GM18502 (cell line): ENCODE results near the gene RPS6KA2.

Source experiments
- ATAC-seq: cut with Tn5 transposase; IDR thresholded peaks from one replicate; pipeline ENCODE4 v1.9.1; 2021; ENCODE audit warnings: mild to moderate bottlenecking; ENCODE audit not compliant: unreplicated experiment, poor library complexity

RPS6KA2 gene

DNA sequence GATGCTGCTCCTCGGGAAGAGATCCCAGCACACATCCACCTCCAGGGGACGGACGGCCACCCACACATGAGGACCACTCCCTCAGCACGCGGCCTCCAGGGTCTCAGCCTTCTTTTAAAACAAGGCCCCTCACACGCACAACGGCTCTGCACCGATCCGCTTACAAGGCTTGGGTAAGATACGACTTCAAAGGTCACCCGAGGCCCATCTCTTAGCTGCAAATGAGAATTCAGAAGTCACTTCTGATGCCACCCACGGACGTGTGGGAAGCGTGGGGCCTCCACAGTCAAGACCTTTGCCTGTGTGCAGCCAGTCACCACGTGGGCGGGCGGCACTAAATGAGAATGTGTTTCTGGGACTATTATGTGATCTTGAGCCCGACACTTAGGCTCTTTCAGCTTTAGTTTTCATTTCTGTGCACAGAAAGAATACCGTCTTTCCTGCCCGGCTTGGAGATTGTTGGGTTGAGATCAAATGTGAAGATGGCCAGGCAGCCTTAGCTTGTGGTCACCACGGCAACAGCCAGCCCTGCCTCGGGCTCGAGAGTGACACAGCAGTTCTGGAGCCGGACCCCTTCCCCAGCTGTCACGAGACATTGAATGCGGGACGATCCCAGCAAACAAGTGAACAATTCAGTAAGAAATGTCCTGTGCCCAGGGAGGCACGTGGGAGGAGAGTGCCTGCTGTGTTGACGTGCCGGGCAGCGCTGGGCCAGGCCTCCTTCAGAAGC is 132.1 kb downstream of the RPS6KA2 start:
- no peak for ATAC-seq

DNA sequence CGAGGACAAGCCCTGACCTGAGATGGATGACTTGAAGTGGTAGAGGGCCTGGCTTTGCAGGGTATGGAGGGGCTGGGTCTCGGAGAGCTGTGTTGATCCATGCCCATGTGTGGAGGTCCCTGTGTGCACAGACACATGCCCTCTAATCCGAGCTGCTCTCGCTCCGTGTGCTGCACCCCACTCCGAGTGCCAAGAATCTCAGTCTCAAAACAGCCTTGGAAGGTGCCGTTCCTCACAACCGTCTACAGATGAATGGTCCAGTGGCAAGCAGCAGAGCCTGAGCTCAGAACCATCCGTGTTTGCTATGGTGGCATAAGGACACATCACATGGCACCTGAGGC is 133.0 kb downstream of the RPS6KA2 start:
- no peak for ATAC-seq

DNA sequence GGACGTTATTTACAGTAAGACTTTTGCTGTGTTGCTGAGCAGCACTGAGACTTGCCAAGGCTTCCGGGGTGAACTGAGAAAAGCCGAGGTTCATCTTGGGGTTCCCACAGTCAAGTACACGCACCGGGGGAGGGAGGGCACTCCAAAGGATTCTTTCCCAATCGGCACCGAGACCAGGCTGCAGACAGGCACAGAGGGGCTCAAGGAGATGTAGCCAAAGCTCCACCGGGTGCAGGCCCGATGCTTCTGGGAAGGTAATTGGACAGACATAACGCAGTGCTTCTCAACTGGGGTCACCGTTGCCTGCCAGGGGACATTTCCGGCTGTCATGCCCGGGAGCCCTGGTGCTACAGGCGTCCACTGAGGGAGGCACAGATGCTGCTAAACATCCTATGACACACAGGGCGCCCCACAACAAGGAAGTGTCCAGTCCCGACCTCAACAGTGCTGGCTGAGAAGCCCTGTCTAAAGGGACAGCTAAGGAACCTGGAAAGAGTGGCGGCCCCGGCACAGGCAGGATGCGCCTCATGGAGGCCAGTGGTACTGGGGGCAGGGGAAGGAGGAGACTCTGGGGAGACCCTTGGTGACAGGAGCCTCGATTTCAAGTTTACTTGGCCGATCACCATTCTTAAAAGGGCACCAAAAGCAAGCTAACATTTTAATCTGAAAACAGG is 133.5 kb downstream of the RPS6KA2 start:
- ATAC-seq: no peak

DNA sequence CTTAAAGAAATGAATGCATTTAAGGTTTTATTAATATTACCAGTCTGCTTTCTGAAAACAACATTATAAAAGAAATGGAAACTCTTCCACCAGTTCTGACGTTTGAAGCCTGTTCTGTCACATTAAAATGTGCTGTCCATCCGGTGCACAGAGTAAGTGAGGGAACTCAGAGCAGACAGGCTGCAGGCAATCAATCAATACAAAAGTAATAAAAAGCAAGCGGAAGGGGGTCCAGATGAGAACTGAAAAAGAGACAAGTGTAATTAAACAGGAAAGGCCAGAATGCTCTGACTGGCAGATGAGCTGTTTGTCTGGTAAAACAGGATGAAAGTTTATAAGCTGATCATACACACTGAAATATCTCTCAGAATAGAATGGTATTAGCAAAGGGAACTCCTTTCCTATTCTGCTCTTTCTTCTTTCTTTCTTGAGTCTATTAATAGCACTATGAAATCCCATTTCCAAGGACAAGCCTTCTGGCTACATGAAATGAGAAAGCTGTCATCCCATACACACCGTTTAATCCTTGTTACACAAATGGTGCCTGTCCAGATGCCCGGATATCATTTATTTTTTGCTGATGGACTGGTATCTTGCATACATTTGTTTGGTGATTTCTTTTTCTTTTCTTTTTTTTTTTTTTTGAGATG is 134.8 kb downstream of the RPS6KA2 start:
- ATAC-seq: no peak

DNA sequence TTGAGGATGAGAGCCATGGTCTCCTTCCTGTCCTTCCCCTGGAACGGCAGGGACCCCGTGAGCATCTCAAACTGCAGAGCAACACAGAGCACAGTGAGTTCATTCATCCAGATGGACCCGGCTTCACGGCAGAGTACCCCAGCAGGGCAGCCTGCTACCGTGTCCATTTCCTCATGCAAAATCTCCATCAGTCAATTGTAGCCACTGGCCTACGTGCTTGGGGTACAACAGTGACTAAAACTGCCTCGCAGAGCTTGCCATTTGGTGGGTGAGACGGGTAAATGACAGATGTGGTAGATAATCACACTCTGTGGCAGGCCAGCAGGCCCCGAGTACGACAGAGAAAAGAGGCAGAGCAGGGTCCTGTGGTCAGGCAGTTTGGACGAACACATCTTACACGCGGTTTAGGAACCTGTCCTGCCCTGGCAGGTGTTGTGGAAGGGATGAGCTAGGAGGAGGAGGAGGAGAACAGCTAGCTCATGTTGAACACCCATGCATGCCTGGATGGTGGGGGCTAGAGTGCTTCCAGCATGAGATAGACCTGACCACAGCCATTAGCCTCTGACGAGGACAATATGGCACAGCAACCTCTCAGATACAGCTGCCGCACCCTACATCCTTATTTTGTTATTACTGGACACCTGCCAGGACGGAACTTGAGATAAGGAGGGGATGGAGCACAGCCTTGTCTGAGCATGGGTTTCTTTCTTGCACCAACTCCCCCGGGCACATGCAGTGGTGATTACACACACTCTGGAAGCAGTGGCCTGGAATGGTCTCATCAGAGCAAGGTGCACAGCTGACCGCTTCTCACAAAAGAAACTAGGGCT is 136.2 kb downstream of the RPS6KA2 start:
- ATAC-seq: no peak

DNA sequence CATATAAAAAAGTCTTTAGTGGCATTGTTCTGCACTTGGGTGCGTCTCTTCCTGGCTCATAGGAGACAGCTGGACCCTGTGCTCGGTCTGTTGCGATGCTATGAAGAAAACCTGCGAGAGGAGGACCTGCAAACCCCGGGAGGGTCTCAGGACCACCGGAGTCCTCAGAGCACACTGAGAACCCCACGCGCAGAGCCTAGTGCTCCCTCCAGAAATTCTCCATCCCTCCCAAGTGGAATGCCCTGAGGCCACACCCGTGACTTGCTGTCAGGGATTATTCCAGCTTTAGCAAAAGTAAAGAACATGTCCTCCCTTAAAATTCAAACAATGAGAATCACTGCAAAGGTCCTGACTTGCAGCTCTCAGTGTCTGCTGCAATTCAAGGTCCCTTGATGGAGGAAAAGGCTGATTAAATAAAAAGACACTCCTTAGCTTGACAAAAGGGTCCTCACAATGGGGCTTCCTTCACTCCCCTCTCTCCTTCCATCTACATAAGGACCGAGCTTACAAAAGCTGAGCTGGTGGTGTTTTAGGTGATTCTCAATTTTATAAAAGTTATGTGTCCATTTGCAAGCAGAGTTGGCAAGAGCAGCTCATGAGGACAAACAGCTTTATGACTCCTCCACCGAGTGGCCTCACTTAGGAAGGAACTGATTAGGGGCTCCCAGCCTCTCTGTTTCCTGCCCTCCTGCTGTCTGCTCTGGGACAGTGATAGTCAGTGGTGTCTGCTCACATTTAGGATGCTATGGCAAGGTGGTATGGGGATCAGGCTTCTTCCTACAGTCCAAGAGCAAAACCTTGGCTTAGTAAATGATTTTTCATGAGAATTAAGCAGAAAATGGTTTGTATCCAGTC is 137.5 kb downstream of the RPS6KA2 start:
- no peak for ATAC-seq

DNA sequence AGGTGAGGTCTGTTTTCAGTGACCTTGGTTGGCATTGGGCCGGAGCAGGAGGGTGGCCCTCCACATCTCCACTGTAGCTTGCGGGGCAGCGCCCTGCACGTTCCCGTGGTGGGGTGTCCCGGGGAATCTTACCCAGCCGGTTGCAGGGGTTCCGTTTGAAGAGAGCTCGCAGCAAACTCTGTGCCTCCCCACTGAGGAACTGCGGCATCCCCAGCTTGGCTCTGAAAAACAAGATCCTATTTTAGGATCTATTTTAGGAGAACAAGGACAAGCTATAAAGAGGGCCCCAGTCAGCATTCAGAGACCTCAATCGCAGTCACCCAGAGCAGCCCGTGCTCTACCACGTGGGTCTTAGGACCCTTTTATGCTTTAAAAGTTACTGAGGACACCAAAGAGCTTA is 138.3 kb downstream of the RPS6KA2 start:
- no peak for ATAC-seq

DNA sequence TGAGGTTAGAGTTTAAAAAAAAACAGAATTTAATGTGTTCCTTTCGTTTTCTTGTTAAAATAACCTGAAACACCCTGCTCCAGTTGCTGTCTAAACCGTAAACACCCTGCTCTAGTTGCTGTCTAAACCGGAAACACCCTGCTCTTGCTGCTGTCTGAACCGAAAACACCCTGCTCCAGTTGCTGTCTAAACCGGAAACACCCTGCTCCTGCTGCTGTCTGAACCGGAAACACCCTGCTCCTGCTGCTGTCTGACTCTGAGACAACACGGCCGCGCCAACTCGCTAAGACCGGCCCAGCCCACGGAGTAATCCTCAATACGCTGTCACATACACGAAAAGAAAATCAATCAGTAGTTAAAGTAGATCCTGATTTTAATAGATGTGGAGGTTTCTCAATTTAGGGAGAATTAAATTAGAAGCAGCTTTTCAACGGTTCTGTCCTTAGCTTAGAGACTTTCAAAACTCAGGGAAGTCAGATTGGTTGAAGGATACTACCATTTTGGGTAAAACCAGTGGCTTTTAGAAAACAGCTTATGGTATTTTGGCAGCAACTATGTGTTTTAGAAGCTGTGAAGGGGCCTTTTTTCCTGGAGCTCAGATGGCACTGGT is 138.9 kb downstream of the RPS6KA2 start:
- ATAC-seq: peak; percentile 99

DNA sequence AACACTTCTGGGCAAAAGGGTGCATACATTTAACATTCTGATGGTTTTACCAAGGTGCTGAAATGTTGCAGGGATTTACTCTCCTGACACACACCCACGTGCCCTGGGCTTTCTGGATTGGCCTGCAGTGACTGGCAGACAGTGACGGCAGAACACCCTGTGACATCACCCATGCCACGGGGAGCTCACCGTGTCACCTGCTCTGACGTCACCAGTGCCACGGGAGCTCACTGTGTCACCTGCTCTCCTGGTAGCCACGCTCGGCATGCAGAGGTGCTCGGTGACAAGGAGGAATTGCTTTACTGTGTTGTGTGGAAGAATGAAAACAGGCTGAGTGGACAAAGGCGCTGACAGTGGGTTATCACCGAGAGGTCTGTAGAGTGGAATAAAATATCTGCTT is 139.9 kb downstream of the RPS6KA2 start:
- ATAC-seq: no peak

DNA sequence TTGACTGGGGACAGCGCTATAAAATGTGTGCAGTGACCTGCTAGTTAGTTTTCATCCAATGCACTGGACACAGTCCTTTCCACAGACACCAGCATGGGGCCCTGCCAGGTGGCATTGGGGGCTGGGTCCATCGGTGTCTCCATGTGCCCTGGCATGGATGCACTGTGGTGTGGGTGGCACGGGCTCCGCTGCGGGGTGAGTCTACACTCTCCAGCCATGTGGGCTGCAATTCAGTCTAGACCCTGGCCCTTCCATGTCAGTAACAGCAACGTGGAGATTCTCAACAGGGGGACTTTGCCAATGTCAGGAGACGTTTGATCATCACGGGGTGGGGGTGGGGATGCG is 140.5 kb downstream of the RPS6KA2 start:
- no peak for ATAC-seq

DNA sequence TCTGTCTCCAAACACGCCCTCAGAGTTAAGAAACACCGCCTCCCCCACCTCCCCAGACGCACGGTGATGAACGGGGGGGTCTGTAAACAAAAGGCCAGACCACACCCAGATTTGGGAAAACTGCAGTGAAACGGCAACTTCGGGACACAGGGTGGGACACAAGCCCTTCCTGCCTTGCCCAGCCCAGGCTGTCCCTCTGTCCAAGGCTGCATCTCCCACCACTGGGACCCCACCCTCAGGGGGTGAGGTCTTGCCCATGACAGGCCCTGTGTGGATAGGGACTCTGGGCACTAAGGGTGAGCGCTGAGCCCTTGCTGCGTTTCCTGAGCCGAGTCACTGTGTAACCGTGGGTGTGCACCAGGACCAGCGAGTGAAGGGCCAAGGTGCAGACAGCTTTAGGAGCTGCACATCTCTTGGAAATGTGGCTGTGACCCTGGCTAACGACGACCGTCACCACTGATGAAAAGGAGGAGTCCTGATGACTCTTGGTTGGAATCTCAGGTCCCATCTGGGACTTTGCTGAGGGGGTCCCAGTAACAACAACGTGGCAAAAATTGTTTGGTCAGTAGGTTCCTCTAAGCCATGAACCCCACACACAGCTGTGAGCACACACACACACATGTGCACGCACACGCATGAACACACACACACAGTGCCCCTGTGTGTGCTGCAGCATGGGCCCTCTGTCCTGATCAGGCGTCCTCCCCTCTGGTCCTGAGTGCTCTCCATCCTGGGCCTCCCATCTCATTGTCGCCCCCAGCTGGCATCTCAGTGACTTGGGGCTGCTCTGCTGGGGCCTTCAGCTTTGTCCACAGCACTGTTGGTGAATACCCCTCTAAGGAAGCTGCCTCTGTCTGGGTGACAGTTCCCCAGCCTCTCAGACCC is 141.2 kb downstream of the RPS6KA2 start:
- ATAC-seq: no peak

DNA sequence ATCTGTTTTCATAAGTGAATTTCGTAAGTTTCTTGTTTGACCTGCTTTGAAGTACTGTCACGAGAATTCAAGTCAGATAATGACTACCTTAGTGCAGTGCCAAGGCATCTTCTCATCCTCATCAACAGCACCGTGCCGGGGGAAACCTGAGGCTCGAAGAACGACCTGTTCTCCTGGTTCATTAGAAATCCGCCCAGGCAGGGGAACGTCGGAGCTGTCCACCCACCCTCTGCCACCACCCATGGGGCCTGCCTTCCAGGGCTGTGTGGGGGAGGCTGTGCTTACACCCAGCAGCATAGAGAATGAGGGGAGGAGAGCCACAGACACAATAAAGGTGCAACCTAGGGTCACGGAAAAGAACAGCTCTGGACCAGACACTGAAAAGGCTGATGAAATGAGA is 142.2 kb downstream of the RPS6KA2 start:
- ATAC-seq: no peak

DNA sequence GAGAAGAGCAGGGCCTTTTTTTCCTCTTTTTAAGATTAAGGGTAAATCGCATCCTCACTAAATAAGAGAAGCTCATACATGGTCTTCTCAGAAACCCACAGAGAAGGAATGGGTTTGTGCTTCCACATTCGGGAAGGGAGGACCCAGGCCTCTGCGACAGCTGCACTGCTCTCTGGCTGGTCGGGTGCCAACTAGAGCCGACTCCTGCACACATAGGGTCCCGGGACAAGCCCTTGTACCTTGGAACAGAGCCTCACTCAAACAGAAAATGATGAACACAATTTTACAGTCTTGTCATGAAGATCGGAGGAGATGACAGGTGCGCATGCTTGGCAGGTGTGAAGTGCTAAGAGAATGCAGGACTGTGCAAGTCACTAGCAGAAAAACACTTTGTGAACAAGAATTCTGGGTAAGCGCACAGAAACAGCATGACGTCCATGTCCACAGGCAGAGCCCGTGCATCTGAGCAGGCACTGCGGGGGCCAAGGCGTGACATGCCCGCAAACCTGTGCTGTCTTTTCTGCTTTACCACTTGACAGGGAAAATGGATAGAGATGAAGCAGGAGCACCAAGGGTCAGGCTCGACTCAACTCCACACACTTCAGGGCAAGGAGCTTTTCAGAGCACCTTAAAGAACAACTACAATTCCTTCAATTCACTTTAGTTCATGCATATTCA is 143.3 kb downstream of the RPS6KA2 start:
- no peak for ATAC-seq

DNA sequence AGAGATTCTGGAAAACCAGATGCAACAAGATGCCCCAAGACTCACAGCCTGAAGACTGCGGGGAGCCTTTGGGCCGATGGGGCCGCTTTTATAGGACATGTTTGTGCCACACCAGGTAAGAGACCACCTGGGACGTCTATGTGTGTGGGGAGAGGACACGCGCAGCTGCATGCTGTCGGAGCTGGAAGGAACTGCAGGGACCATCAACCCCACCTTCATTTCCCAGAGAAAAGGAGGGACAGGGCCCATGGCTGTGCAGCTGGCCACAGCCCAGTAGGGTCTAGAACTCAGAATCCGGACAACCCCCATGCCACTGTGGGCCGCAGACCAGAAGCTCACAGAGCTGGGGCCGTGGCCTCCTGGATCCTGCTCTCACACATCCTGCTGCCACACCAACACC is 144.0 kb downstream of the RPS6KA2 start:
- no peak for ATAC-seq

DNA sequence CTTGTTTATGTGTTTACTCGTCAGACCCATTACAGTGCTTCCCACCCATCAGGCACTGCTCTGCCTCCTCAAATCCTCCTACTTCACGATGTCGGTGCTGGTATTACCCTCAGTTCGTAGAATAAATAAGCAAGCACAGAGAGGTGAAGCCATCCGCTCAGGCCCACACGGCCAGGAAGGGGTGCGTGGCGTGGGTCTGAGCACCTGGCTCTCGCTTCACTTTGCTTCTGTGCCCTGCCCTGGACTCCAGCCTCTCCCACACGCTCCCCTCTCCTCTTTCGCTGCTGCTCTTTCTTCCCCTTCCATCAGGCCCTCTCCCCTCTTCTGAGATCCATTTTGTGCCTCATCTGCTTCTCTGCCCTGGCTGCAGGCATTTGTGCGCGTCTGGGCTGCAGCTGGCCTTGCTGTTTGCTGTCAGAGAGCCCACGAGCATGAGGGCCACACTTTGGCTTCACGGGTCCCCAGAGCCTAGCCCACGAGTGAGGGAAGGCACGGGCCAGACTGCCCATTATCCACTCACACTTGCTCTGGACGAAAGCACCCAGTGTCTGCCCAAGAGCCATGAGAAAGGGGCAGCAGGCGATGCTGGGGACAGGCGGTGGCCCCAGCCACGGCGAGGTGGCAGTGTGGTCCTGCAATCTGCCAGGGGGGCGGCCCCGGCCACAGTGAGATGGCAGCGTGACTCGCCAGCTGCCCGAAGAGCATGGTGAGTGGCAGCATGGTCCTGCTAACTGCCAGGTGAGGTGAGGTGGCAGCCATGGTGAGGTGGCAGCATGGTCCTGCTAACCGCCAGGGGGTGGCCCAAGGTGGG is 148.1 kb downstream of the RPS6KA2 start:
- no peak for ATAC-seq

DNA sequence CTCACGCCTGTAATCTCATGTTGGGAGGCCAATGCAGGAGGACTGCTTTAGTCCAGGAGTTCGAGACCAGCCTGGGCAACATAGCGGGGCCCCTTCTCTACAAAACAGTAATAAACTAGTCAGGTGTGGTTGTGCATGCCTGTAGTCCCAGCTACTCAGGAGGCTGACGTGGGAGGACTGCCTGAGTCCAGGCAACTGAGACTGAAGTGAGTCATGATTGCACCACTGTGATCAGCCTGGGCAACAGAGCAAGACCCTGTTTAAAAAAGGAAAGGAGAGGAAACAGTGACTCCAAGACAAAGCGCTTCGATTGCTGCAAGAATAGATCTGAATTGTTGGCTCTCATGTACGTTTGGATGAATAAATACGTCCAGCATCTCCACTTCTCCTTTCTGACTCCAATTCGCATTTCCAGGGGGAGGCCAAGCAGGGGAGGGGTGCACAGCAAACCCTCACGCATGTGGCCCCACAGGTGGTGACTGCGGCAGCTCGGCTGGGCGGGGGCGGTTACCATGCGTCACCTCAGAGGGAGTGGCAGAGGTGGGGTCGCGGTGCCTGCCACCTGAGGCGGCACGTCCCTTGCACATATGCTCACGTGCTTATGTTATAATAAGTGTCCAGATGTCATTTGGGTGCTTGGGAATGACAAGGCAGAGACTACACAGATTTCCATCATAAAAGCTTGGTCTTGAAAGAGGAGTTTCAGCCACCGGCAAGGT is 149.2 kb downstream of the RPS6KA2 start:
- no peak for ATAC-seq
